Measurements from ENCODE around the gene LRRFIP1. TPM values are rescaled to one million over a fixed set of nuclear protein-coding genes. Genes with fewer than 3 reads are reported as not detected.

LRRFIP1 gene
- total RNA-seq, 2 experiments from 2014 or later: 157 to 161 TPM

- Mint-ChIP-seq H3K4me3 (no peak overlapping the region), H3K9me3 (no peaks in the 10 kb centered on the region), H3K36me3 (ENCODE audit: low read depth) (no peaks in the 10 kb centered on the region), H3K4me1 (ENCODE audit: low read depth) (peaks cover 44% of the 10 kb centered on the region), H3K27me3 (no peaks in the 10 kb centered on the region), H3K27ac (no peak overlapping the region)
- Histone ChIP-seq H3K36me3 (ENCODE audit: insufficient read depth, low read length) (no peaks in the 10 kb centered on the region), H3K4me3 (ENCODE audit: low read length) (no peak overlapping the region), H3K27ac (ENCODE audit: low read depth in 1 of 2, low read length in 2 of 2) (no peak overlapping the region), H3K4me1 (ENCODE audit: insufficient read depth, low read length) (peaks cover 20% of the 10 kb centered on the region), H3K9me3 (ENCODE audit: control insufficient read depth in 1 of 2, insufficient read depth in 1 of 2, low read length in 2 of 2) (no peaks in the 10 kb centered on the region), H3K27me3 (ENCODE audit: control insufficient read depth in 1 of 2, insufficient read depth in 2 of 2, low read length in 2 of 2) (no peaks in the 10 kb centered on the region)
- DNase-seq (no peak), ATAC-seq (ENCODE audit: poor library complexity) (no peak)
- intact Hi-C loops (cut with DNase I, micrococcal nuclease): no loop called here
- ChIA-PET POLR2A (no interaction called here), CTCF (no interaction called here)
- TF ChIP-seq CTCF (IDR thresholded peaks at IDR 0.05): no peak
Measured at GRCh38 chr2:237612527-237613357, 14.6 kb upstream of the LRRFIP1 start.

- H3K27ac Mint-ChIP-seq: no peak overlapping the region
- no peaks in the 10 kb centered on the region for H3K9me3 Mint-ChIP-seq
- peaks cover 20% of the 10 kb centered on the region for H3K4me1 ChIP-seq (ENCODE audit: insufficient read depth, low read length)
- H3K9me3 ChIP-seq (ENCODE audit: control insufficient read depth in 1 of 2, insufficient read depth in 1 of 2, low read length in 2 of 2): no peaks in the 10 kb centered on the region
- H3K27ac ChIP-seq (ENCODE audit: low read depth in 1 of 2, low read length in 2 of 2): no peak overlapping the region
- peaks cover 50% of the 10 kb centered on the region for H3K4me1 Mint-ChIP-seq (ENCODE audit: low read depth)
- H3K4me3 ChIP-seq (ENCODE audit: low read length): no peak overlapping the region
- CTCF ChIA-PET: no interaction called here
- POLR2A ChIA-PET: no interaction called here
- intact Hi-C loops (cut with DNase I, micrococcal nuclease): no loop called here
- no peaks in the 10 kb centered on the region for H3K36me3 ChIP-seq (ENCODE audit: insufficient read depth, low read length)
- no peaks in the 10 kb centered on the region for H3K27me3 Mint-ChIP-seq
- no peaks in the 10 kb centered on the region for H3K27me3 ChIP-seq (ENCODE audit: control insufficient read depth in 1 of 2, insufficient read depth in 2 of 2, low read length in 2 of 2)
- no peaks in the 10 kb centered on the region for H3K36me3 Mint-ChIP-seq (ENCODE audit: low read depth)
- ATAC-seq (ENCODE audit: poor library complexity) (no peak), DNase-seq (no peak)
- H3K4me3 Mint-ChIP-seq: no peak overlapping the region
- no peak for TF ChIP-seq CTCF (IDR thresholded peaks at IDR 0.05)
Measured at GRCh38 chr2:237613679-237614078, 13.7 kb upstream of the LRRFIP1 start.

GRCh38 chr2:237614151-237614720 is 13.2 kb upstream of the LRRFIP1 start:
- Mint-ChIP-seq H3K4me3 (no peak overlapping the region), H3K27me3 (no peaks in the 10 kb centered on the region), H3K27ac (no peak overlapping the region), H3K9me3 (no peaks in the 10 kb centered on the region), H3K36me3 (ENCODE audit: low read depth) (no peaks in the 10 kb centered on the region), H3K4me1 (ENCODE audit: low read depth) (peaks cover 53% of the 10 kb centered on the region)
- DNase-seq: no peak
- Histone ChIP-seq H3K27ac (ENCODE audit: low read depth in 1 of 2, low read length in 2 of 2) (no peak overlapping the region), H3K36me3 (ENCODE audit: insufficient read depth, low read length) (no peaks in the 10 kb centered on the region), H3K9me3 (ENCODE audit: control insufficient read depth in 1 of 2, insufficient read depth in 1 of 2, low read length in 2 of 2) (no peaks in the 10 kb centered on the region), H3K4me3 (ENCODE audit: low read length) (no peak overlapping the region), H3K4me1 (ENCODE audit: insufficient read depth, low read length) (peaks cover 20% of the 10 kb centered on the region), H3K27me3 (ENCODE audit: control insufficient read depth in 1 of 2, insufficient read depth in 2 of 2, low read length in 2 of 2) (no peaks in the 10 kb centered on the region)
- ChIA-PET CTCF (no interaction called here), POLR2A (no interaction called here)
- intact Hi-C loops (cut with DNase I, micrococcal nuclease): no loop called here
- ATAC-seq (ENCODE audit: poor library complexity): peak; percentile 21
- no peak for TF ChIP-seq CTCF (IDR thresholded peaks at IDR 0.05)

Measured in CD4-positive, alpha-beta T cell (primary cell).